Liver (tissue), 3 donors: ENCODE results near the gene SFXN3.

Source experiments
- ATF3 ChIP-seq: IDR thresholded peaks from 2 replicates; pipeline ENCODE4 v1.6.1; 2016; ENCODE audit warnings: antibody characterized with exemption
- CTCF ChIP-seq: fragments of 150-350 bp; IDR thresholded peaks from 2 replicates; pipeline ENCODE4 v1.5.1; 2017; ENCODE audit warnings: improper control_type of control experiment, low read depth, low read length; ENCODE audit not compliant: missing input control
- EGR1 ChIP-seq, 2 donors: IDR thresholded peaks; 2 replicates each; pipeline ENCODE4 v1.6.1; 2016 to 2018; ENCODE audit warnings: antibody characterized with exemption in 2 of 2, low read depth in 2 of 2
- HNF4A ChIP-seq, 2 donors: conservative IDR thresholded peaks; 2 replicates each; pipeline ENCODE4 v1.6.1; 2016; ENCODE audit warnings: antibody characterized with exemption in 2 of 2, mild to moderate bottlenecking in 2 of 2
- MAX ChIP-seq: IDR thresholded peaks from 2 replicates; pipeline ENCODE4 v1.6.1; 2016; ENCODE audit warnings: antibody characterized with exemption
- RAD21 ChIP-seq, 2 donors: IDR thresholded peaks; 2 replicates each; pipeline ENCODE4 v1.6.1; 2016; ENCODE audit warnings: antibody characterized with exemption in 2 of 2, mild to moderate bottlenecking in 2 of 2
- SP1 ChIP-seq: IDR thresholded peaks from 2 replicates; pipeline ENCODE4 v1.6.1; 2018; ENCODE audit warnings: antibody characterized with exemption, mild to moderate bottlenecking
- TAF1 ChIP-seq: conservative IDR thresholded peaks from 2 replicates; pipeline ENCODE4 v1.6.1; 2016; ENCODE audit warnings: antibody characterized with exemption, mild to moderate bottlenecking
- YY1 ChIP-seq: IDR thresholded peaks from 2 replicates; pipeline ENCODE4 v1.6.1; 2016; ENCODE audit warnings: antibody characterized with exemption, mild to moderate bottlenecking
- donor health status: healthy.
- donor health status: healthy.

GRCh38 chr10:101072923-101073322, 41.9 kb downstream of the SFXN3 start:
- TF ChIP-seq EGR1 (IDR thresholded peaks at IDR 0.05; ENCODE audit: low read depth in 2 of 2): no peak
- no peak for TF ChIP-seq CTCF
- no peak for TF ChIP-seq TAF1
- no peak for TF ChIP-seq YY1
- TF ChIP-seq SP1: no peak
- no peak for TF ChIP-seq HNF4A (conservative IDR thresholded peaks at IDR 0.05)
- TF ChIP-seq RAD21 (IDR thresholded peaks at IDR 0.05): no peak
- TF ChIP-seq ATF3: no peak
- TF ChIP-seq MAX: no peak
